LNCAP (cell line): ENCODE measurements around the gene ZNF674.

Source experiments
- CTCF ChIP-seq: fragments of 450-650 bp; IDR thresholded peaks from 2 replicates; pipeline ENCODE4 v1.5.1; 2017; ENCODE audit warnings: mild to moderate bottlenecking

The ZNF674 gene

DNA sequence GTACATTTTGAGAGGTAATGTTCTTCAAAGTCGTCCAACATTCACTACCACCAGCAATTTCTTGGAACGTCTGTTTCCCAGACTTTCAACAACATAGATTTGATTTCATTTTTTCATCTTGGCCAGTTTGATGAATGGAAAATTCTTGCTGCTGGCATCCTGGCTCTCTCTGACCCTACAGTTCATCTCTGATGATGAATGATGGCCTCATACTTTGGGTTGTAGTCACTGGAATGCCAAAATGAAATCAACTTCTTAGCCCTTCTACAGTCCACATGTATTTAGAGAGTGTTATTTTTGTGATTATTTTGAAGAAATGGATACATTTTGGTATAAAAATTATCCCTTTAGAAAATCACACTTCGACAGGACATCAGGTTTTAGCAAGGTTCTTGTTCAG, 37.1 kb upstream of the ZNF674 start:
- TF ChIP-seq CTCF = no peak

DNA sequence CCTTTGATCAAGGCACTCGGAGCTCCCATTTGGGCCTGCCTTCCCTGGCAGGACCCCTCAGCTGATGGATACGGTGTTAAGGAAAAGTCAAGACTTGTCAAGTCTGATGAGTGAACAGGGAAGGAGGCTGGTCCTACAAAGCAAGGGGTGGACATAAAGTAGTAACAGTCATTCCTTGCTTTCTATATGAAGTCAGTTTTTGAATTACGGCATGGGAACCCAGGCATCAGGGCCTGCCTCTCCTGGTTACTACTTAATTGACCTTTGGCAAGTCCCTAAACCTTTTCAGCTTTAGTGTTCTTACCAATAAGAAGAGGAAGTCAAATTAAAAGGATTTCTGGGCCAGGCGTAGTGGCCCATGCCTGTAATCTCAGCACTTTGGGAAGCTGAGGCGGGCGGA, 35.4 kb upstream of the ZNF674 start:
- TF ChIP-seq CTCF = no peak

- no peak for TF ChIP-seq CTCF
Measured at GRCh38 chrX:46579250-46579649, 34.0 kb upstream of the ZNF674 start.

DNA sequence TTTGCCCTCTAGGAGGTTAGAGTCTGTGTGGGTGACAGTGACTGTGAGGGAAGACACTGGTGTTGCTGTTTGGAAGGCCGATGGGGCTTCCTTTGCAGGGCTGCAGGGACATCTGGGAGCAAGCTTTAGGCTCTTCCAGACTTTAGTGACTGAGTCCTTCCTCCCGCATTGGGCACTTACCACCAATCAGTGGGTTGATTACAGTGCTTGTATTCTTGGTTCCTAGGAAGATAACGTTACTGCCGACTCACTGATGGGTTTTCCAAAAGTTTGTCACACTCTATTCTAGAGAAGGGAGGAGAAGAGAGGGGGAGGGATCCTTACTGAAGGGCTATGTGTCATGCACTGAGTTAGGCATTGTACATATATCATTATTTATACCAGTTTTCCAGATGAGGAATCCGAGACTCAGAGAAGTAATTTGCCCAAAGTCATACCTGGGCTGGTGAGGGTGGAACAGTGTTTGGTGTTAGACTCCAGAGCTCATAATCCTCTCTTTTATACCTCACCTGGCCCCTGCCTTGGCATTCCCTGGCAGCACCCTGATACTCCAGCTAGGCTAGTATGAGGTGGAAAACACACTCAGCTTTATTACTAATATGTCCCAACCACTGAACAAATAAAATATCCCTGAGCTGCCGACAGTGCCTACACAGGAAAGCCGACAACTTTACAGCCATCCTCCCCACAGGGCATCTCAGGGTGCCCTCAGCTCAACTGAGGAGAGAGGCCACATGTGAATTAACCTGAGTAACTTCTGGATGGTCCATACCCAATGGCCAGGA, 32.2 kb upstream of the ZNF674 start:
- no peak for TF ChIP-seq CTCF

GRCh38 chrX:46576458-46576857, 31.2 kb upstream of the ZNF674 start:
- TF ChIP-seq CTCF = no peak

- TF ChIP-seq CTCF = no peak
Measured at GRCh38 chrX:46575991-46576392, 30.8 kb upstream of the ZNF674 start.

DNA sequence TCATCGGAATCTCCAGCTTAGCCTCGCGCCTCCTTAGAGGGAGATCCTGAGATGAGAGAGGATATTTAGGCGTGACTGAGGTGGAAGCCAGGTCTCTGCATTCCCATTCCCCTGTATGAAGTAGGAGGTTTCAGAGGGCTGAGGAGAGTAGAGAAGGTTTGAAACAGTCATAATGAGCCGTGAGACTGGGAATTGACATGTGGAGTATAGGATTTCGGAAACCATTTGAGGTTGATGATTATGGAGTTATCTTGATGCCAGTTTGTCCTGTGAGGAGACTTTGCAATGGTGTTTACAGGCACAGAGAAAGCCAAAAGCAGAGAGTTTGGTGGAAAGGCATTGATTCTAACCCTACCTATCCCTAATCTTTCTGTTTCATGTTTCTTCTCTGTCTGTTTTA, 30.4 kb upstream of the ZNF674 start:
- TF ChIP-seq CTCF = no peak
